ENCODE data around the gene CBLC. TPM values are rescaled to one million over a fixed set of nuclear protein-coding genes. Genes with fewer than 3 reads are reported as not detected.

CBLC gene
- total RNA-seq, 1 donor from 2014 or later, result not detected

DNA sequence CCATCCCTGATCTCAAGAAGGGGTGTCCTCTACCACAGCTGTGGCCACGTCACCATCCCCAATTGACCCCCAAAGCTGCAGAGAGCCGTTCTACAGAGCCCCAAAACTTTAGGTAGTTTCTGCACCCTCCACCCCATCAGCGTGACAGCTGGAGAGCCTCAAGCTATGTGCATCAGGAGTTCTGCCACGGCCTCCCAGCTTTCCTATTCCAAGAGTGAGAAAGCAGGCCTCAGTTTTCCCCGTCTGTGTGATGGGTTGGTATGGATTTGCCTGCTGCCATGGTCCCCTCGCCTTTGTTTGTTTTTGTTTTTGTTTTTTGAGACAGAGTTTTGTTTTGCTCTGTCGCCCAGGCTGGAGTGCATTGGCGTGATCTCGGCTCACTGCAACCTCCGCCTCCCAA lies 27.7 kb upstream of the CBLC start:
- Mint-ChIP-seq H3K27me3 (ENCODE audit: low read depth) (peaks cover 3% of the 10 kb centered on the region), H3K27ac (peak overlapping the region; percentile 78), H3K36me3 (ENCODE audit: low read depth) (peaks cover 56% of the 10 kb centered on the region), H3K4me3 (ENCODE audit: low read depth) (peak overlapping the region; percentile 93), H3K4me1 (ENCODE audit: low read depth) (peaks cover 61% of the 10 kb centered on the region), H3K9me3 (no peaks in the 10 kb centered on the region)
- no peak for DNase-seq (ENCODE audit: low spot score)
- intact Hi-C loops (cut with micrococcal nuclease), result no loop called here

DNA sequence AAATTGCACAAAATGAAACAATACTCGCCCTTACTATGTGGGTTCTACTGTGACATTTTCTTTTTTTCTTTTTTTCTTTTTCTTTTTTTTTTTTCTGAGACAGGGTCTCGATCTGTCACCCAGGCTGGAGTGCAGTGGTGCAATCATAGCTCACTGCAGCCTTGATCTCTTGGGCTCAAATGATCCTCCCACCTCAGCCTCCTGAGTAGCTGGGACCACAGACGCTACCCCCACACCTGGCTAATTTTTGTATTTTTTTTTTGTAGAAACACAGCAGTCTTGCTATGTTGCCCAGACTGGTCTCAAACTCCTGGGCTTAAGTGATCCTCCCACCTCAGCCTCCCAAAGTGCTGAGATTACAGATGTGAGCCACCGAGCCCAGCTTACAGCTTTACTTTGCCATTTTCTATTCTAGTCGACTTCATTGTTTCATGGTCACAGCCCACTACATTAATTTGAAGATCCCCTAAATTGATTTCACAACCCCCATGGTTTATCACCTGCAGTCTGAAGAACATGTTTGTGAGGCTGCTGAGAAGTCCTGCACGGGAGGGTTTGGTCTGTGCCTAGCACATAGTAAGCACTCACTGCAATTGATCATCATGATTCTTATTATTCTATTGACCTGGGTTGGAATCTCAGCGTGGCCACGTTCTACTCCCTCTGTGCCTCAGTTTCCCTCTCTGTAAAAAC lies 25.4 kb upstream of the CBLC start:
- DNase-seq (ENCODE audit: low spot score), result no peak
- Mint-ChIP-seq H3K4me1 (ENCODE audit: low read depth) (peaks cover 51% of the 10 kb centered on the region), H3K36me3 (ENCODE audit: low read depth) (peaks cover 71% of the 10 kb centered on the region), H3K27me3 (ENCODE audit: low read depth) (no peaks in the 10 kb centered on the region), H3K4me3 (ENCODE audit: low read depth) (peak overlapping the region; percentile 93), H3K9me3 (no peaks in the 10 kb centered on the region), H3K27ac (peak overlapping the region; percentile 86)
- intact Hi-C loops (cut with micrococcal nuclease), result loop anchor here (2.0 kb wide), 1 partner anchor 139 kb away; the partner anchor contains the start of gene TOMM40

DNA sequence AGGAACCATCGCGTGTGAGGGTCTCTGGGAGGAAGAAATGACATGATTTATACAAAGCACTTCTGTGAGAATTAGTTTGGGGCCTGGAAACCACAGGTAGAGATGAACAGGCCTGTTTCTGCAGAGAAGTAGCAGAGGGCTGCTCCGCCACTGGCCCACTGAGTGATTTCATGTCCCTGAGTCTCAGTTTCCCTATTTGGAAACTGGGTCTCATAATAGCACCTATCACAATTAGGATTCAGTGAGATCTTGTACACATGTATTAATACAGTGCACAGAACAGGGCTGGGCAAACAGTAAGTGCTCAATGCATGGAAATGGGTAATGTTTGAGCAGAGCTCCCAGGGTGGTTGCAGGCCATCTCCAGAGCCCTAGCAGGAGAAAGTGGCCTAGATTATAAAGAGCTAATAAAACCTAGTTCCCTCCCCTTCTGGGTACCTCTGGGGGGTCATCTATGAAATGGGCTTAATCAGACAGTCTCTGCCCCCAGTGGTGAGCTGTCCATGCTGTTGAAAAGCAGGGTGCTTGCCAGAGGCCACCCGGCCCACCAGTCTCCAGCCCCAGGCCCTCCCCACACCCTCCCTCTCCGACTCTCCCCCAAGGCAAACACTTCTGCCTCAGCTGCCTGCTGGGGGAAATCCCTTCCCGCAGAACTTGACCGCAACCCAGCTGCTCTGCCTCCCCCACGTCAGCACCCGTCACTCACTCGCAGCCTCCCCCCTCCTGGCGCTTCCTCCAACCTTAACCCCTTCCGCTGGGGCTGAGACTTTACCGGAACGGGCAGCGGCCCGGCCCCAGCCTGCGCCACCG lies 24.7 kb upstream of the CBLC start:
- H3K27me3 Mint-ChIP-seq (ENCODE audit: low read depth), result no peaks in the 10 kb centered on the region
- peaks cover 77% of the 10 kb centered on the region for H3K36me3 Mint-ChIP-seq (ENCODE audit: low read depth)
- peaks cover 49% of the 10 kb centered on the region for H3K4me1 Mint-ChIP-seq (ENCODE audit: low read depth)
- H3K4me3 Mint-ChIP-seq (ENCODE audit: low read depth), result peak overlapping the region; percentile 93
- intact Hi-C loops (cut with micrococcal nuclease), result loop anchor here (1.0 to 2.0 kb wide), 2 partner anchors 17 to 138 kb away; partner anchors contain the start of gene TOMM40
- peak; percentile 96 for DNase-seq (ENCODE audit: low spot score)
- H3K27ac Mint-ChIP-seq, result peak overlapping the region; percentile 86
- no peaks in the 10 kb centered on the region for H3K9me3 Mint-ChIP-seq

DNA sequence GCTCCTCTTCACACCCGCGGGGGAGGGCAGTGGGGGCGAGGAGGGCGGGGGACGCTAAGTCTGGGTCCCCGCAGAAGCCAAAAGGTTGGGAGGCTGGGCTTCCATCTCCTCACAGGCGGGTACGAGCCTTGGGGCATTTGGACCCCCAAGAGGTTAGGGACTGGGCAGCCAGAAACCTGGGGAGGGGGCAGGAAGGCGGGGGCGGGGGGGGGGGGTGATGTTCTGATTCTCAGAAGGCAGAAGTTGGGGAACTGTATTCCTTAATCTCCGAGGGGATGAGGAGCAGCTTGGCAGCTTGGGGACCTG lies 24.1 kb upstream of the CBLC start:
- H3K27ac Mint-ChIP-seq, result peak overlapping the region; percentile 86
- peaks cover 51% of the 10 kb centered on the region for H3K4me1 Mint-ChIP-seq (ENCODE audit: low read depth)
- no peaks in the 10 kb centered on the region for H3K9me3 Mint-ChIP-seq
- no peak for DNase-seq (ENCODE audit: low spot score)
- H3K36me3 Mint-ChIP-seq (ENCODE audit: low read depth), result peaks cover 83% of the 10 kb centered on the region
- intact Hi-C loops (cut with micrococcal nuclease), result loop anchor here (1.0 to 2.0 kb wide), 2 partner anchors 17 to 137 kb away; partner anchors contain the start of gene TOMM40
- H3K4me3 Mint-ChIP-seq (ENCODE audit: low read depth), result peak overlapping the region; percentile 93
- no peaks in the 10 kb centered on the region for H3K27me3 Mint-ChIP-seq (ENCODE audit: low read depth)

DNA sequence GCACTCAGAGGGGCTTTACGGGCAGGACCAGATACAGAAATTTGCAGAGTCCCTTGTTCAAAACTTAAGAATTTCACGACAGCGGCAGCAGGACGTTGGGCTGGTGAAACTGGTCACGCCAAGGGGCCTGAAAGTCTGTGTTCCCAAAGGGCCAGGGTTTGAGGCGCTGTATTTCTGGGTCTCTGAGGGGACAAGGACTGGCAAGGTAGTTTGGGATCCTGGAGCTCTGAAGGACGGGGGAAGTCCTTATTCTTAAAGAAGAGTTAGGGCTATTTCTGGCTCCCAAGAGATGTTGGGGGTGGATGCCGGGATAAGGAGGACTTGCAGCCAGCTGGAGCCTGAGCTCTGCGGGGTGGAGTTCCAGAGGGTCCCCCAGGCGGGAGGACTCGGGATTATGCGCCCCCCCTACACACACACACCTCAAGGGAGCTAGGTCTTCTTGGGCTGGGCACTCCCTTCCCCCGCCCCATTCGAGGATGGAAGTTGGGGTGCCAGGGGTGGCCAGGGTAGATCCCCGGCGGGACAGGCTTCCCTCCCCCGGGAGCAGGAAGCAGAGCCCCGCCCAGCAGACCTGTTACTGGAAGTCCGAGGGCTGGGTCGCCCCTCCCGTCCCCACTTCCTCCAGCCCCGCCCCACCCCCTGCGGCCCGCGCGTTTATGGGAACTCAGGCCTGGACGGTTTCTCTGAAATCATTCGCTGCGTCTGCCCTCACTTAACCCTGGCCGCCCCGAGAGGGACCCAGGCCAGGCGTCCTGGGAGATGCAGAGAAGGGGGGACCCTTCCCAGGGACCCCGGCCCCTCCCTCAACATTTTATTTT lies 23.5 kb upstream of the CBLC start:
- Mint-ChIP-seq H3K27me3 (ENCODE audit: low read depth) (no peaks in the 10 kb centered on the region), H3K4me1 (ENCODE audit: low read depth) (peaks cover 52% of the 10 kb centered on the region), H3K4me3 (ENCODE audit: low read depth) (peak overlapping the region; percentile 93), H3K36me3 (ENCODE audit: low read depth) (peaks cover 86% of the 10 kb centered on the region), H3K9me3 (no peaks in the 10 kb centered on the region), H3K27ac (peak overlapping the region; percentile 93)
- intact Hi-C loops (cut with micrococcal nuclease), result loop anchor here (1.0 to 2.0 kb wide), 2 partner anchors 16 to 137 kb away; partner anchors contain the start of gene TOMM40
- DNase-seq (ENCODE audit: low spot score), result peak; percentile 66

DNA sequence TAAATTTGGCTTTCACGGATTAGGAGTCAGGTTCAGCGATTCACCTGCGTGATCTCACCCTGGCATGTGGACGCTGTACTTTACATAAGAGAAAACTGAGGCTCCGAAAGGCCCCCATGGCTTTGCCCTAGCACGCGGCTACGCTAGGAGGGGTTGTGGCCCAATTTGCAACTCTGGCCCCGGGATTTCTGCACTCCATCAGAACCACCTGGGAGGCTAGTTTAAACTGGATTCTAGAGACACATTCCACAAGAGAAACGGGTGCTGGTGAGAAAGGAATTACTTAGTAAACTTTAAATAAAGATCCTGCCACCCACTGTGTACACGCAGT lies 23.0 kb upstream of the CBLC start:
- H3K4me3 Mint-ChIP-seq (ENCODE audit: low read depth), result peak overlapping the region; percentile 93
- H3K36me3 Mint-ChIP-seq (ENCODE audit: low read depth), result peaks cover 82% of the 10 kb centered on the region
- no peak for DNase-seq (ENCODE audit: low spot score)
- H3K4me1 Mint-ChIP-seq (ENCODE audit: low read depth), result peaks cover 48% of the 10 kb centered on the region
- no peaks in the 10 kb centered on the region for H3K27me3 Mint-ChIP-seq (ENCODE audit: low read depth)
- intact Hi-C loops (cut with micrococcal nuclease), result no loop called here
- peak overlapping the region; percentile 93 for H3K27ac Mint-ChIP-seq
- no peaks in the 10 kb centered on the region for H3K9me3 Mint-ChIP-seq

DNA sequence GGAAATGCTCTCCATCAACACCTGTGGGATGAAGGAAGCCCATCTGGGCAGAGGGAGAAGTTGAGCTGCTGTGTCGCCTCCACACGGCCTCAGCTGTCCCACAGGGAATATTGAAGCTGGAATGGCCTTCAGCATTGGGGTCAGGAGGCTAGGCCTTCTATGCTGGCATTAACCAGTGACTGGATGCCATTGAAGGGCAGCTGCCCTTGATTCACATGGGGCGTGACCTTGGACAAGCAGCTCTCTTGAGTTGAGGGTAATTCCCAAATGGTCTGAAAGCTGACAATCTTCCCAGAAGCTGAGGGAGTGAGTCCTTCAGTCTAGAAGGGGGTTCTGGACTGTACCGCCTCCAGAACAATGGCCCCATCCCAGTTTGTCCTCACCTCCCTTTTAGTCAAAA lies 22.5 kb upstream of the CBLC start:
- Mint-ChIP-seq H3K4me1 (ENCODE audit: low read depth) (peaks cover 48% of the 10 kb centered on the region), H3K27me3 (ENCODE audit: low read depth) (no peaks in the 10 kb centered on the region), H3K9me3 (no peaks in the 10 kb centered on the region), H3K36me3 (ENCODE audit: low read depth) (peaks cover 82% of the 10 kb centered on the region), H3K4me3 (ENCODE audit: low read depth) (peak overlapping the region; percentile 93), H3K27ac (peak overlapping the region; percentile 93)
- no peak for DNase-seq (ENCODE audit: low spot score)
- intact Hi-C loops (cut with micrococcal nuclease), result no loop called here

DNA sequence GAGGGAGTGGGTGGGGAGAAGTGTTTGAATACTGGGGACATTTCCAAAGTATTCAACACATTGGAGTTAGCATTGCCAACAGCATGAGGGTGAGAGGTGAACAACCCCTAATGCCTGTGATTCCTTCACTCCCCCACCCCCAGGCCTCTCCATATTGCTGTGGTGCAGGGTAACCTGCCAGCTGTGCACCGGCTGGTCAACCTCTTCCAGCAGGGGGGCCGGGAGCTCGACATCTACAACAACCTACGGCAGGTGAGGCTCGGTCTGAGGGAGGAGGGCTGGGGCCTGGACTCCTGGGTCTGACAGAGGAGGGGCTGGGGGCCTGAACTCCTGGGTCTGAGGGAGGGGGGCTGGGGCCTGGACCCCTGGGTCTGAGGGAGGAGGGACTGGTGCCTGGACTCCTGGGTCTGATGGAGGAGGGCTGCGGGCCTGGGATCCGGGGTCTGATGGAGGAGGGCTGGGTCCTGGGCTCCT lies 21.6 kb upstream of the CBLC start:
- no peak for DNase-seq (ENCODE audit: low spot score)
- Mint-ChIP-seq H3K27me3 (ENCODE audit: low read depth) (no peaks in the 10 kb centered on the region), H3K4me3 (ENCODE audit: low read depth) (peak overlapping the region; percentile 13), H3K9me3 (no peaks in the 10 kb centered on the region), H3K27ac (peak overlapping the region; percentile 52), H3K4me1 (ENCODE audit: low read depth) (peaks cover 40% of the 10 kb centered on the region), H3K36me3 (ENCODE audit: low read depth) (peaks cover 82% of the 10 kb centered on the region)
- intact Hi-C loops (cut with micrococcal nuclease), result no loop called here

DNA sequence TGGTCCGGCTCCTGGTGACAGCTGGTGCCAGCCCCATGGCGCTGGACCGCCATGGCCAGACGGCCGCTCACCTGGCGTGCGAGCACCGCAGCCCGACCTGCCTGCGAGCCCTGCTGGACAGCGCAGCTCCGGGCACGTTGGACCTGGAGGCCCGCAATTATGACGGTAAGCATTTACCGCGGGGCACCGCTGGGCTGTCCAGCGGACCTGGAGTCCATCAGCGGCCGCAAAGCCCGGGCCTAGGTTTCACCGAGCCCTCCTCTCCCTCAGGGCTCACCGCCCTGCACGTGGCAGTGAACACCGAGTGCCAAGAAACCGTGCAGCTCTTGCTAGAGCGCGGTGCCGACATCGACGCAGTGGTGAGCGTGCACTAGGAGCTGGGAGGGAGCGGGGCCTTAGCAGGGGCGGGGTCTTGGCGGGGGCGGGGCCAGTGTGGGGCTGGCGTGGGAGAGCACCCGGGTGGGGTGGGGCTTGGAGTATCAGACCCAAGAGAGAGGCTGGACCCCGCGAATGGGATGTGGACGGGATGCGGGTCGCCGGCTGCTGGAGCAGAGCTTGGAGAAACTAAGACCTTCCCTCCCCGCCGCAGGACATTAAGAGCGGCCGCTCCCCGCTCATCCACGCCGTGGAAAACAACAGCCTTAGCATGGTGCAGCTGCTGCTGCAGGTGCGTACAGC lies 20.5 kb upstream of the CBLC start:
- H3K27me3 Mint-ChIP-seq (ENCODE audit: low read depth), result no peaks in the 10 kb centered on the region
- H3K4me1 Mint-ChIP-seq (ENCODE audit: low read depth), result peaks cover 31% of the 10 kb centered on the region
- DNase-seq (ENCODE audit: low spot score), result no peak
- H3K27ac Mint-ChIP-seq, result no peak overlapping the region
- H3K36me3 Mint-ChIP-seq (ENCODE audit: low read depth), result peaks cover 76% of the 10 kb centered on the region
- no peak overlapping the region for H3K4me3 Mint-ChIP-seq (ENCODE audit: low read depth)
- H3K9me3 Mint-ChIP-seq, result no peaks in the 10 kb centered on the region
- intact Hi-C loops (cut with micrococcal nuclease), result no loop called here

DNA sequence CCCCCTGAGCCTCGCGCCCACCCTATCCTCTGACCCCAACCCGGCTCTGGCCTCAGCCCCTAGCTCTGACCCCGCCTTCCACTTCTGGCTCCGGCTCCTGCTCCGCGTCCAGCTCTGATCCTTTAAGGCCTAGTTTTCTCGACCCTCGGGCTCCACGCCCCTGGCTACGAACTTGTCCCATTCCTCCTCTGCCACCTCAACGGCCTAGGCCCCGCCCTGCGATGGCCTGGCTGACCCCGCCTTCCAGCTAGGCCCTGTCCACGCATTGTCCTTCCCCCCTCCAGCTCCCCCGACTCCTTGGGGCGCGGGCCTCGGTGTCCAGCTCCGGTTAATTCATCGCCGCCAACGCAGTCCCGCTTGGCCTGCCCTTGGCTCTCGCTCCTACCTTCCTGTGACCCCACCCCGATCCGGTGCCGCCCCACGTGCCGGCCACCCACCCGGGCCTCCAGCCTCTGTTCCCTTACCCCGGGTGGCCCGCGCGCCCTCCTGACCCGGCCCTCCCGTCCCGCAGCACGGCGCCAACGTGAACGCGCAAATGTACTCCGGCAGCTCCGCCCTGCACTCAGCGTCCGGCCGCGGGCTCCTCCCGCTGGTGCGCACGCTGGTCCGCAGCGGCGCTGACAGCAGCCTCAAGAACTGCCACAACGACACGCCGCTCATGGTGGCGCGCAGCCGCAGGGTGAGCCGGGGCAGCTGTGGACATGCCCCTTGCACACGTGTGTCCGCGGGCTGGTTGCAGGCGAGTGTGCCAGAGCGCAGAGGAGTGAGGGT lies 19.8 kb upstream of the CBLC start:
- Mint-ChIP-seq H3K9me3 (no peaks in the 10 kb centered on the region), H3K4me3 (ENCODE audit: low read depth) (no peak overlapping the region), H3K36me3 (ENCODE audit: low read depth) (peaks cover 70% of the 10 kb centered on the region), H3K4me1 (ENCODE audit: low read depth) (peaks cover 24% of the 10 kb centered on the region), H3K27me3 (ENCODE audit: low read depth) (no peaks in the 10 kb centered on the region), H3K27ac (no peak overlapping the region)
- intact Hi-C loops (cut with micrococcal nuclease), result no loop called here
- no peak for DNase-seq (ENCODE audit: low spot score)

DNA sequence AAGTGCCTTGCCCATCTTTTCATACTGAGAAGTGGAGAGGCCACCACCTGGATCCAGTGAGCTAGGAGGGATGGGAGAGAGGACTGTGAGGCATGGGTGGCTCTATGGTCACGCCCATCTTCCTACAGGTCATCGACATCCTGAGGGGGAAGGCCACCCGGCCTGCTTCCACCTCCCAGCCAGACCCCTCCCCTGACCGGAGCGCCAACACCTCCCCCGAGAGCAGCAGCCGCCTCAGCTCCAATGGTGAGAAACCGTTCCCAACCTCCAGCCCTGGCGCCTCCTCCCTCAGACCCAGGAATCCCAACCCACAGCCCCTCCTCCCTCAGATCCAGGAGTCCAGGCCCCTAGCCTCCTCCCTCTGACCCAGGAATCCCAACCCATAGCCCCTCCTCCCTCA lies 19.1 kb upstream of the CBLC start:
- no peaks in the 10 kb centered on the region for H3K9me3 Mint-ChIP-seq
- H3K36me3 Mint-ChIP-seq (ENCODE audit: low read depth), result peaks cover 66% of the 10 kb centered on the region
- no peak overlapping the region for H3K4me3 Mint-ChIP-seq (ENCODE audit: low read depth)
- H3K4me1 Mint-ChIP-seq (ENCODE audit: low read depth), result peaks cover 22% of the 10 kb centered on the region
- intact Hi-C loops (cut with micrococcal nuclease), result no loop called here
- no peak overlapping the region for H3K27ac Mint-ChIP-seq
- H3K27me3 Mint-ChIP-seq (ENCODE audit: low read depth), result no peaks in the 10 kb centered on the region
- DNase-seq (ENCODE audit: low spot score), result no peak

Data from activated T-helper 2 cell treated with anti-CD3 and anti-CD28 coated beads, Interferon-gamma antibody, Interleukin-2, Interleukin-4, amounts not matched to agents 10 μg/mL and 5 μg/mL and 100 μg/mL, durations not matched to agents 14 hours and 24 hours and 36 hours (primary cell).